ENCODE measurements around the gene ARHGAP42. TPM values are rescaled to one million over a fixed set of nuclear protein-coding genes. Genes with fewer than 3 reads are reported as not detected.

ARHGAP42 gene
- total RNA-seq, 1 donor from 2014 or later = 33.2 TPM

DNA sequence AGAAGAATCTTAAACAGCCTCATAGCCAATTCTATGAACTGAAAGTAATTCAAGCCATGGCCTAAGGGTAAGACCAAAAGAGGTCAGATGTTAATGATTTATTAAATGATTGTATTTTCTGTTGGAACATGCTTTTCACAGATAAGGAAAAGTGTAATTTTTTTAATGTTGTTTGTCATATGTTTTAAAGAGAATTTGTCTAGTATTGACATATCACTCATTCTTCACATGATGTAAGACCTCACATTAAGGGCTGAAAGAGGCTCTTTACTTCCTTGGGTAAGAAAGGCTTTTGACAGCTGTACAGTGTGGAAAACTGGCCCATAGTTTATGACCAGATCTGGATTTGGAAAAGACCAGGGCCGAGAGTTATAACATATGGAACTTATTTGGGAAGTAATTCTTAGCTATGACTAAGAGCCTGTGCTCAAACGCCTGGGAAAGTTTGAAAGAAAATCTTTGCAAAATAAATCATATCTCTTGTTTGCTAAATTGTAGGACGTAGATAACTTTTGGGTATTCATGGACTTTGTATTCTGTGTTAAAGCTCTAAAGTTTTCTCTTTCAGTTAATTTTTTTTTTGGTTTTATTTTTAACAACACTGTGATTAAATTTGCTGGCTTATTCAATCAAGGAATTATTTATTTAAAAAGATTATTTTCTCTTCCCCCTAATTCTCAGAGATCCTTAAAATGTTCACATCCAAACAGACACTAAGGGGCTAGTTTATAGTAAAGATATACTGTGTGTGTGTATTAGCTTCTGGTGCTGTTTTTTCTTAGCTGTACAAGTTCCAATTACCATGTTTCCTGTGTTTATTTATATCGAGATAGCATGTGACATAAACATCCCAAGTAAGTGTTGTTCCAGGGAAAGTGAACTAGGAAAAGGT, 162.2 kb downstream of the ARHGAP42 start:
- peaks cover 19% of the 10 kb centered on the region for H3K4me1 Mint-ChIP-seq (ENCODE audit: low read depth, unreplicated experiment)
- TF ChIP-seq, protein P1, sequence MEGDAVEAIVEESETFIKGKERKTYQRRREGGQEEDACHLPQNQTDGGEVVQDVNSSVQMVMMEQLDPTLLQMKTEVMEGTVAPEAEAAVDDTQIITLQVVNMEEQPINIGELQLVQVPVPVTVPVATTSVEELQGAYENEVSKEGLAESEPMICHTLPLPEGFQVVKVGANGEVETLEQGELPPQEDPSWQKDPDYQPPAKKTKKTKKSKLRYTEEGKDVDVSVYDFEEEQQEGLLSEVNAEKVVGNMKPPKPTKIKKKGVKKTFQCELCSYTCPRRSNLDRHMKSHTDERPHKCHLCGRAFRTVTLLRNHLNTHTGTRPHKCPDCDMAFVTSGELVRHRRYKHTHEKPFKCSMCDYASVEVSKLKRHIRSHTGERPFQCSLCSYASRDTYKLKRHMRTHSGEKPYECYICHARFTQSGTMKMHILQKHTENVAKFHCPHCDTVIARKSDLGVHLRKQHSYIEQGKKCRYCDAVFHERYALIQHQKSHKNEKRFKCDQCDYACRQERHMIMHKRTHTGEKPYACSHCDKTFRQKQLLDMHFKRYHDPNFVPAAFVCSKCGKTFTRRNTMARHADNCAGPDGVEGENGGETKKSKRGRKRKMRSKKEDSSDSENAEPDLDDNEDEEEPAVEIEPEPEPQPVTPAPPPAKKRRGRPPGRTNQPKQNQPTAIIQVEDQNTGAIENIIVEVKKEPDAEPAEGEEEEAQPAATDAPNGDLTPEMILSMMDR (IDR thresholded peaks at IDR 0.05; ENCODE audit: insufficient read depth, low read depth, low read length) = no peak
- no peak for TF ChIP-seq EZH2 (IDR thresholded peaks at IDR 0.05; ENCODE audit: insufficient read depth, low read length)
- H3K4me3 Mint-ChIP-seq (ENCODE audit: unreplicated experiment) = no peak overlapping the region
- no peaks in the 10 kb centered on the region for H3K36me3 ChIP-seq (ENCODE audit: insufficient read depth, low read length)
- peaks cover 1% of the 10 kb centered on the region for H3K9me3 Mint-ChIP-seq (ENCODE audit: unreplicated experiment)
- peaks cover 16% of the 10 kb centered on the region for H3K4me1 ChIP-seq (ENCODE audit: insufficient read depth, low read length)
- H3K9me3 ChIP-seq (ENCODE audit: insufficient read depth, low read depth, low read length) = no peaks in the 10 kb centered on the region
- no peaks in the 10 kb centered on the region for H3K36me3 Mint-ChIP-seq (ENCODE audit: low read depth, unreplicated experiment)
- H3K4me3 ChIP-seq (ENCODE audit: insufficient read depth, low read depth, low read length) = no peak overlapping the region
- peak overlapping the region; percentile 46 for H3K4me2 ChIP-seq (ENCODE audit: low read length)
- DNase-seq (ENCODE audit: low read depth) (peak; percentile 78), FAIRE-seq (peak; percentile 62)
- peak overlapping the region; percentile 64 for H3K27ac ChIP-seq (ENCODE audit: low read depth, low read length)
- H3K27me3 ChIP-seq (ENCODE audit: insufficient read depth, low read length) = no peaks in the 10 kb centered on the region
- no peaks in the 10 kb centered on the region for H3K27me3 Mint-ChIP-seq (ENCODE audit: low read depth, unreplicated experiment)
- peaks cover 5% of the 10 kb centered on the region for H3K79me2 ChIP-seq (ENCODE audit: insufficient read depth, low read length)
- peak overlapping the region; percentile 1 for H3K9ac ChIP-seq (ENCODE audit: low read length)
- H4K20me1 ChIP-seq (ENCODE audit: insufficient read depth, low read length) = no peaks in the 10 kb centered on the region
- no peak overlapping the region for H2AFZ ChIP-seq (ENCODE audit: low read depth, low read length)
- peak overlapping the region; percentile 1 for H3K27ac Mint-ChIP-seq (ENCODE audit: unreplicated experiment)

DNA sequence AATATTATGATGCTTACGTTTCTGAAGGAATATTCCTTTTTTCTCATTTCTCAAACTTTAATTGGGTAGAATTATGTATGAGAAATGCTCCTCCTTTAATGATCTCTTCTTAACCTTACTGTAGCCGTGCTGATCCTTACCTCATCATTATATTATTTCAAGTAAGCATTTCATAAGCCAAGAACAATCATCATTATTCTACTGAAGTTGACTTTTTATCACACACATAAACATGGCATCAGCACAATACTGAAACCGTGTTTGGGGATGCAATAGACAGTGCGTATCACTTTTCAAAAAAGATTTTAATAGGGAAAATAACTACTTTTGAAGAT, 162.8 kb downstream of the ARHGAP42 start:
- H3K4me1 ChIP-seq (ENCODE audit: insufficient read depth, low read length) = peaks cover 16% of the 10 kb centered on the region
- FAIRE-seq = no peak
- Mint-ChIP-seq H3K4me3 (ENCODE audit: unreplicated experiment) (no peak overlapping the region), H3K36me3 (ENCODE audit: low read depth, unreplicated experiment) (no peaks in the 10 kb centered on the region), H3K9me3 (ENCODE audit: unreplicated experiment) (no peaks in the 10 kb centered on the region), H3K27ac (ENCODE audit: unreplicated experiment) (no peak overlapping the region), H3K27me3 (ENCODE audit: low read depth, unreplicated experiment) (no peaks in the 10 kb centered on the region), H3K4me1 (ENCODE audit: low read depth, unreplicated experiment) (peaks cover 19% of the 10 kb centered on the region)
- no peak for DNase-seq (ENCODE audit: low read depth)
- peak overlapping the region; percentile 46 for H3K4me2 ChIP-seq (ENCODE audit: low read length)
- peak overlapping the region; percentile 64 for H3K27ac ChIP-seq (ENCODE audit: low read depth, low read length)
- H2AFZ ChIP-seq (ENCODE audit: low read depth, low read length) = no peak overlapping the region
- no peaks in the 10 kb centered on the region for H4K20me1 ChIP-seq (ENCODE audit: insufficient read depth, low read length)
- H3K79me2 ChIP-seq (ENCODE audit: insufficient read depth, low read length) = peaks cover 9% of the 10 kb centered on the region
- H3K27me3 ChIP-seq (ENCODE audit: insufficient read depth, low read length) = no peaks in the 10 kb centered on the region
- no peak for TF ChIP-seq EZH2 (IDR thresholded peaks at IDR 0.05; ENCODE audit: insufficient read depth, low read length)
- no peaks in the 10 kb centered on the region for H3K36me3 ChIP-seq (ENCODE audit: insufficient read depth, low read length)
- H3K4me3 ChIP-seq (ENCODE audit: insufficient read depth, low read depth, low read length) = no peak overlapping the region
- H3K9ac ChIP-seq (ENCODE audit: low read length) = peak overlapping the region; percentile 1
- H3K9me3 ChIP-seq (ENCODE audit: insufficient read depth, low read depth, low read length) = no peaks in the 10 kb centered on the region

DNA sequence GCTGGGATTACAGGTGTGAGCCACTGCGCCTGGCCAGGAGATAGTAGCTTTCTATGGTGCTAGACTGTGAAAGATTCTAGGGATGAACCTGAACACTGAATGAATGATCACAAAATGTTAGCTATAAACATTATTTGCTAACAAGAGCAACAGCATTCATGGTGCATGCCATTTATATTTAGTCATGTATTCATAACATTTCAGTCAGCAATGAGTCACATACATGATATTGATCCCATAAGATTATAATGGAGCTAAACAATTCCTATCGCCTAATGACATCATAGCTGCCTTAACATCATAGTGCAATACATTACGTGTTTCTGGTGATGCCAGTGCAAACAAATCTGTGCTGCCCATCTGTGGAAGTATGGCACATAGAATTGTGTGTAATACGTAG, 164.1 kb downstream of the ARHGAP42 start:
- no peak overlapping the region for H3K27ac ChIP-seq (ENCODE audit: low read depth, low read length)
- no peak overlapping the region for H3K9ac ChIP-seq (ENCODE audit: low read length)
- no peaks in the 10 kb centered on the region for H3K9me3 Mint-ChIP-seq (ENCODE audit: unreplicated experiment)

More for the DNA sequence above, 164.1 kb downstream of the ARHGAP42 start:
- no peak overlapping the region for H3K27ac Mint-ChIP-seq (ENCODE audit: unreplicated experiment)
- Histone ChIP-seq H3K4me2 (ENCODE audit: low read length) (peak overlapping the region; percentile 13), H3K27me3 (ENCODE audit: insufficient read depth, low read length) (no peaks in the 10 kb centered on the region), H3K4me3 (ENCODE audit: insufficient read depth, low read depth, low read length) (no peak overlapping the region), H3K36me3 (ENCODE audit: insufficient read depth, low read length) (no peaks in the 10 kb centered on the region), H4K20me1 (ENCODE audit: insufficient read depth, low read length) (no peaks in the 10 kb centered on the region), H2AFZ (ENCODE audit: low read depth, low read length) (no peak overlapping the region), H3K79me2 (ENCODE audit: insufficient read depth, low read length) (peaks cover 9% of the 10 kb centered on the region), H3K4me1 (ENCODE audit: insufficient read depth, low read length) (peaks cover 16% of the 10 kb centered on the region), H3K9me3 (ENCODE audit: insufficient read depth, low read depth, low read length) (no peaks in the 10 kb centered on the region)
- no peak overlapping the region for H3K4me3 Mint-ChIP-seq (ENCODE audit: unreplicated experiment)
- H3K27me3 Mint-ChIP-seq (ENCODE audit: low read depth, unreplicated experiment) = no peaks in the 10 kb centered on the region
- no peak for TF ChIP-seq EZH2 (IDR thresholded peaks at IDR 0.05; ENCODE audit: insufficient read depth, low read length)
- TF ChIP-seq, protein P1 (IDR thresholded peaks at IDR 0.05; ENCODE audit: insufficient read depth, low read depth, low read length) = no peak
- no peaks in the 10 kb centered on the region for H3K36me3 Mint-ChIP-seq (ENCODE audit: low read depth, unreplicated experiment)
- peaks cover 19% of the 10 kb centered on the region for H3K4me1 Mint-ChIP-seq (ENCODE audit: low read depth, unreplicated experiment)
- FAIRE-seq = no peak
- DNase-seq (ENCODE audit: low read depth) = peak; percentile 45
